NCI-H1048 (cell line): Measurements from ENCODE around the gene FRMPD2.
"Not testable (repeated sequence)": the region's sequence is repeated elsewhere in the genome, so short reads cannot be mapped to it uniquely, and the experiment has no call there.

Source experiments
- DNase-seq: peaks from one replicate; lab custom pipeline; 2025; lab: John Stamatoyannopoulos, UW

The FRMPD2 gene

GRCh38 chr10:48251152-48251524 is 23.4 kb downstream of the FRMPD2 start:
- no peak for DNase-seq

- no peak for DNase-seq
These were observed 24.6 kb downstream of the FRMPD2 start for GRCh38 chr10:48249763-48250351.

GRCh38 chr10:48249004-48249762 is 25.3 kb downstream of the FRMPD2 start:
- no peak for DNase-seq

- no peak for DNase-seq
These were observed 26.0 kb downstream of the FRMPD2 start for GRCh38 chr10:48248462-48248861.

- DNase-seq = no peak
These were observed 26.8 kb downstream of the FRMPD2 start for GRCh38 chr10:48247680-48248079.

- no peak for DNase-seq
These were observed 28.0 kb downstream of the FRMPD2 start for GRCh38 chr10:48246501-48246900.

GRCh38 chr10:48245977-48246376 is 28.5 kb downstream of the FRMPD2 start:
- DNase-seq = no peak

- DNase-seq = not testable (repeated sequence)
These were observed 30.6 kb downstream of the FRMPD2 start for GRCh38 chr10:48243921-48244320.

GRCh38 chr10:48243487-48243886 is 31.0 kb downstream of the FRMPD2 start:
- DNase-seq = no peak

- DNase-seq = no peak
These were observed 32.2 kb downstream of the FRMPD2 start for GRCh38 chr10:48242171-48242904.

GRCh38 chr10:48241332-48241731 is 33.2 kb downstream of the FRMPD2 start:
- no peak for DNase-seq

GRCh38 chr10:48240196-48240595 is 34.3 kb downstream of the FRMPD2 start:
- DNase-seq = no peak

- DNase-seq = no peak
These were observed 34.9 kb downstream of the FRMPD2 start for GRCh38 chr10:48239618-48240017.

GRCh38 chr10:48238826-48239520 is 35.5 kb downstream of the FRMPD2 start:
- DNase-seq = no peak

- no peak for DNase-seq
These were observed 36.9 kb downstream of the FRMPD2 start for GRCh38 chr10:48237259-48238250.

GRCh38 chr10:48236199-48236621 is 38.3 kb downstream of the FRMPD2 start:
- no peak for DNase-seq

- DNase-seq = no peak
These were observed 39.0 kb downstream of the FRMPD2 start for GRCh38 chr10:48235501-48235900.

- DNase-seq = no peak
These were observed 39.7 kb downstream of the FRMPD2 start for GRCh38 chr10:48234787-48235186.

- DNase-seq = no peak
These were observed 40.2 kb downstream of the FRMPD2 start for GRCh38 chr10:48234295-48234694.

- no peak for DNase-seq
These were observed 40.9 kb downstream of the FRMPD2 start for GRCh38 chr10:48233559-48234005.
